Measurements from ENCODE around the gene HOXC10.
A peak's percentile ranks its signal among the peaks of the same experiment; 100 is the strongest.

The HOXC10 gene

DNA sequence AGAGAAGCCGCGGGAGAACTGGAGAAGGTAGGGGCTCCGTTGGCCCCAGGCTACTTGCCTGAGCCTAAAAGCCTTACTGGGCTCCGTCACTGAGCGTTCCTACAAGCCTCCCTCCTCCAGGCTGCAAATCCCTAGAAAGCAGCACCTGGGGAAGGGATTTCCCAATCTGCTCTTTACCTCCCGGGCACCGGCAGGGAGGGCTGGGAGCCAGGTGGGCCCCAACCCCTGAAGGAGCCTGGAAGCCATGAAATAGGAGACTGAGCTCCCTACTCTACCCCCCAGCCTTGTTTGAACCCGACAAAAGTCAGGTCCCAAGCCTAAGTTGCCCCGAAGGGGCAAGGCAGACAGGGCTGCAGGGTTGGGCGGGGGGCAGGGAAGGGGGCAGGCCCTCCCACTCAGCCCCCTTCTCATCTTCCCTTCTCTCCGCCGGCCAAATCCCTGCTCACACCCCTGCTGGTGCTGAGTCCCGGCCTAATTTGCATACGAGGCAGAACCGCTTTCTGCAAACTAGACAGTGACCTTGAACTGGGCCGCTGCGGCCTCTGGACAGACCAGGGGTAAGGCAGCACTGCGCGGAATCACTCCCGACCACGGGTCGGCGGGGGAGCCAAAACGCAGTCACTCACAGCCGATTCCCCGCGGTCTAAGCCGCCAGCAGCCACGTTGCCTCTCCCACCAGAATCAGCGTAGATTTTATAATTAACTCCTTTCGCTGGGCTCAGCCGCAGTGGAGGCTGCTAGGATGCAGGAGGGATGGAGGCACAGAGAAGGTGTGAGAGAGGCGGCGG, 34.0 kb upstream of the HOXC10 start:
- DNase-seq = no peak

DNA sequence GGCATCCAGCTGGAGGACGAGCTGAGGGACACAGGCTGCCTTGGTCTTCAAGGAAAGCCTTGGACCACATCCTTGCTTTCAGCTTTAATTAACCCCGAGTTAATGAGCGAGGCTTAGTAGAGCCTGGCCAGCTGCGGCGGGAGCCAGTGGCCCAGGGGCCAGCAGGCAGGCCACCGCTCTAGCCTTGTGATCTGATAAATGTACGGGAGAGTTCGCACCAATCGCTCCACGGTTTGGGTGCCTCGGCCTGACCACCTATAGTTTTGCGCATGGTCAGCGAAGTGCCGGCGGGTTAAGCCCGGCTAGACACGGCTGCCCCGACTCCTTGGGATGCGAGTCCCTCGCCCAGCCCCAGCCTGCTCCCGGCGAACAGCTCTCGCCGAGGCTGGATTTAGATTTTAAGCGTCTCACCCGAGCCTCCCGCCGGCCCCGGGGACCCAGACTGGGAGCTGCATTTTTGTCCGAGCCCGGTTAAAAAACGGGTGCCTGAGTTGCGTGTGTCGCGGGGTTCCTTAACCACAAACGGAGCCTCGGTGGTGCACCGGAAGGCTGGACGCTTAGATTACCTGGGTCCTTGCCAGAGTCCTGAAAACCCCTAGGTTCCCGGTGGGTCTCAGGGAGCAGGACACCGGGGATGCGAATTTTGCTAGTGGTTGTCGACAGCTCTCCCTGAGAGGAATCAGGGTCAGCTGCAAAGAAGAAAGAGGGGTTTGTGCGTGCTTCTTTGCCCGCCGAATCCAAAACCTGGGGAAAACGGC, 33.2 kb upstream of the HOXC10 start:
- no peak for DNase-seq

DNA sequence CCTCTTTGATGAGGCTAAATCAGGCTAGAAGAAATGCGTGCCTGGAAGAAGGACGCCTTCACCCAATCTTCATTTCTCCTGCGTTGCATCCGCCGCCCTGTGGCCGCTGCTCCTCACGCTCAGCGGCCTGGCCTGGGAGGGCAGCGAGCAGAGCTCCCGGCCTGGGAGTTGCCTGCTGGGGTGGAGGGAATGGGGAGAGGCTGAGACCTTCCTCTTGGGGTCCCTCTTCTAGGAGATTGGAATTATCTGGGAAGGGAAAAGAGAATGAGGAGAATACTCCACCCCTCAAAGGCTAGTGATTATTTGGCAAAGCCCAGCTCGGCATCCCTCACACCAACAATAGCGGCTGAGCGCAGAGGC, 32.6 kb upstream of the HOXC10 start:
- no peak for DNase-seq

DNA sequence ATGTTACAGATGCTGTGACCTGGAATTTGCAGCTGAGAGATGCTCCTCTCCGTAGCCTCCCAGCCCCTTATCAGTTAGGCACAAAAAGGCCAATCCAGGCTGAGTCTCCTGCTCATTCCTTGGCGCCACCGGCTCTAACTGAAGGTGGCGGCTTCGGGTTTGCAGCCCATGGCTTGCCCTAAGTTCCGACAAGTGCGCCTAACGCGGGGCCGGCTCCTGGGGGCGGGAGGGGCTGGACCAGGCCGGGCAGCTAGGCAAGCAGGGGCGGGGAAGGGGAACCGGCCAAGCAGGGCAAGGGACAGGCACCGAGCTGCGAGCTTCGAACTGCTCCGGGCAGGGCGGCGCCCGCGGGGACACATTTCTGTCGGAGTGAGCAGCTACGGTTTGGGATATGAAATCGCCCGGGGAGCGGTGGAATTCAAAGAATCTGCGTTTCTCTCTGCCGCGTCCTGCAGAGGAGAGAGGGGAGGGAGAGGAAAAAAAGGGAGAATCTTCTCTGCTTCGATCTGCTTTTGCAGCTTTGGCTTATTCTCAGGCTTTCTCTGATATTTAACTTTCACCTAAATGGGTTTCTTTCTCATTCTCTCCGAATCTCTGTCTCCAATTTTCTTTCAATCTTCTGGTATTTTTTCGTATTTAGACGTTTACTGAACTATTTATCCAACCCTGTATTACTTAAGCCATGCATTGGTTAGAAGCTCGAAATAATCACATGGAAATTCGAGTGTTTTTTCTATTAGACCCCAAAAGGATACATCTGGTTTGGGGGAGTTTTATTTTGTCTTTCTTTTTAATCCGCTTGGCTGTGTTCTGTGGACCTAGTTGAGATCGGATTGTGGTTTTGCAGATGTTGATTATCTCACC, 31.8 kb upstream of the HOXC10 start:
- DNase-seq = no peak

DNA sequence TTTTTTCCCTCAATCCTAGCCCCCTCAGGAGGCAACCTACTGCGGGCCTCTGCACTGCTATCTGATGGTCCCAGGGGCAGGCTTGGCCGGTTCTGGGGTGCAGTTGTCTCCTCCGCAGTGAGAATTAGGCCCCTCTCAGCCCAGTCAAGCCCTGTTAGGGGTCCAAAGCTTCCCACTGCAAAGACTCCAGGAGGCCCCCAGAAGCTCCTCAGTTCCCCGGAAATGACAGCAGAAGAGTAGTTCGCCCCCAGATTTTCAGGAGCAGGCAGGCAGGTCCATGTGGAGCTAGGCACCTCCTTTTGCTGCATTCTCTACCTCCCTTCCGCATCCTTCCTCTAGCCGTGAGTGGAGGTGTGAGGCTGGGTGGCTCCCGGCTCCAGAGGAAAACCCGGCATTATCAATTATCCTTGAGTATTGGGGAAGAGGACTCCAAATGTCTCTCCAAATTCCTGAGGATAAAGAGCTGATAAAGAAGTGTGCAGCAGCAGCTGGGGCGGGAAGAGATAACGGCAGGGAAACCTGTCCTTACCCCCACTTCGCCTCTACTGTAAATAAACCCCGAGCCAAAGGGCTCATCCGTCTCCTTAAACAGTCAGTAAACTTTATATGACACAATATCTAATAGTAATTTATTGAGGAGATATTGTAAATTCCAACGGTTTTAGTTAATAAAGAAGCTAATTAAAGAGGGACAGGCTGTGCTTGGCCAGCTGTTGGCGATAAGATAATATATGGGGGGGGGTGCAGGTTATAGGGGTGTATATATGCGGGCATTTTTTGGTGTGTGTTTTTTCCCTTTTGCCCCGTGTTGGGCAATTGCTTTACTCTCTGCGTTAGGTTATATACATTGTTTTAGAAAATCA, 30.9 kb upstream of the HOXC10 start:
- no peak for DNase-seq

DNA sequence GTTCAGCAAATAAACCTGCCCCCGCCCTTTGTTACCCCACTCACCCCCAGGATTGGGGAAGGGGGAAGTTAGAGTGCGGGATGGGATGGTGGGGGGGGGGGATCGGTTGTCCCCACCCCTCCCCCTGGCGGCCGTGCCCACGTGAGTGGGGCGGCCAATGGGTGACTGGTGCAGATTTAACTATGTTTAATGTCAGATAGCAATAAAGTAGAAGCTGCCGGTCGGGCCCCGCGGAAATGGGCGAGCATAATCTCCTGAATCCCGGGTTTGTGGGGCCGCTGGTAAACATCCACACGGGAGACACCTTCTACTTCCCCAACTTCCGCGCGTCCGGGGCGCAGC, 30.3 kb upstream of the HOXC10 start, which contains the start of gene HOXC12:
Gene HOXC12 (plus strand): TSS at position 210 of the 342 bp plus-strand sequence. CDS start 27 bp downstream, at position 237.
- no peak for DNase-seq

DNA sequence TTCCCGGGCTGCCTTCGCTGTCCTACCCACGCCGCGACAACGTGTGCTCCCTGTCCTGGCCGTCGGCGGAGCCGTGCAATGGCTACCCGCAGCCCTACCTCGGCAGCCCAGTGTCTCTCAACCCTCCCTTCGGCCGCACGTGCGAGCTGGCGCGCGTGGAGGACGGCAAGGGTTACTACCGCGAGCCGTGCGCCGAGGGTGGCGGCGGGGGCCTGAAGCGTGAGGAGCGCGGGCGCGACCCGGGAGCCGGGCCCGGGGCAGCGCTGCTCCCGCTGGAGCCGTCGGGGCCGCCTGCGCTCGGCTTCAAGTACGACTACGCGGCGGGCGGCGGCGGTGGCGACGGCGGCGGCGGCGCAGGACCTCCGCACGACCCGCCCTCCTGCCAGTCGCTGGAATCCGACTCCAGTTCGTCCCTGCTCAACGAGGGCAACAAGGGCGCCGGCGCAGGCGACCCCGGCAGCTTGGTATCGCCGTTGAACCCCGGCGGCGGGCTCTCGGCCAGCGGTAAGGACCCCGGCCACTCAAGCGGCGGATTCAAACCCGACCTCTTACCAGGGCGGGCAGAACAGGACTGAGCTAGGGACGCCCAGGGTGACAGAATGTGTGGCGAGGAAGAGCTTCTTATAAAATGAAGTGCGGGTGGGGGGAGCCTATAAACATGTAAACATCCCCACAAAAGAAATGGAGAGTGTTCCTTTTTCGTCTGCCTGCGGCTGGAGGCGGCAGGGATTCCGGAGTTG, 29.7 kb upstream of the HOXC10 start:
- no peak for DNase-seq

DNA sequence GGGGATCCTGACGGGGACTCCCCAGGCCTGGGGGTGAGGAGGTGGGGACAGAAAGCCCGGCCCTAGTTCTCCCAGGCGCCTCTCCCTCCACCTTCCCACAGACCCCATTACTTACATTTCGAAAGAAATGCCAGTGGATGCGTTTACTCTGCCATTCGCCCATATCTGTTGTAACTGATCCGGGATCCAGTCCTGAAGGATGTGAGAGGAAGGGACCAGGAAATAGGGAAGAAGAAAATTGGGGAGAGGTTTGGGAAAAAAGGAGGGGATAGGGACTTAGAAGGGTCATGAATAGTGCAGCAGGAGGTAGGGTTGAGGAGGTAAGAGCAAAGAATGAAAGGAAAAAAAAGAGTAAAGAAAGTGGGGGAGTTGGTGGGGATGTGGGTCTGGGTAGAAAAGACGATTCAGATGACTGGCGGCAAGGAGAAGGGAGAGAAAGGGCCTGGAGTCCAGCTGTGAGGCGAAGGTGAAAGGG, 29.1 kb upstream of the HOXC10 start:
- DNase-seq = no peak

DNA sequence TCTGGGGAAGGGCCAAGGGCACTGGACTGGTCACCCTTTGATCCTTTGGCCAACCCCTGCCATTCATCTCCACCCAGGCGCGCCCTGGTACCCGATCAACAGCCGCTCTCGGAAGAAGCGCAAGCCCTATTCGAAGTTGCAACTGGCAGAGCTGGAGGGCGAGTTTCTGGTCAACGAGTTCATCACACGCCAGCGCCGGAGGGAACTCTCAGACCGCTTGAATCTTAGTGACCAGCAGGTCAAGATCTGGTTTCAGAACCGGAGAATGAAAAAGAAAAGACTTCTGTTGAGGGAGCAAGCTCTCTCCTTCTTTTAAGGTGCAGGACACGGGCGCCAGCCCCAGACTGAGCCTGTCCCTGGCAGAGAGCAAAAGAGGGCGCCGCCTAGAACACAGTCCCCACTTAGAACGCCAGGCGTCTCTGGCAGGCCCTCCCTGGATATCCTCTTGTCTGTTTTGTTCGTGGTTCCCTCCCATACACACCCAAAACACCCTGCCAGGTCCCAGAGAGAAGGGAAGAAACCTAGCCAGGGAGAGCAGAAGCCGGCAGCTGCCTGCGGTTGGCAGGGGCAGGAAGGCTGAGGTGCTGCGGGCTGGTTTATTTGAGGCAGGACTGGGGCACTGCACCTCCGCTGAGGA, 28.6 kb upstream of the HOXC10 start:
- DNase-seq = peak in 1 of 2 experiments; percentile 7

DNA sequence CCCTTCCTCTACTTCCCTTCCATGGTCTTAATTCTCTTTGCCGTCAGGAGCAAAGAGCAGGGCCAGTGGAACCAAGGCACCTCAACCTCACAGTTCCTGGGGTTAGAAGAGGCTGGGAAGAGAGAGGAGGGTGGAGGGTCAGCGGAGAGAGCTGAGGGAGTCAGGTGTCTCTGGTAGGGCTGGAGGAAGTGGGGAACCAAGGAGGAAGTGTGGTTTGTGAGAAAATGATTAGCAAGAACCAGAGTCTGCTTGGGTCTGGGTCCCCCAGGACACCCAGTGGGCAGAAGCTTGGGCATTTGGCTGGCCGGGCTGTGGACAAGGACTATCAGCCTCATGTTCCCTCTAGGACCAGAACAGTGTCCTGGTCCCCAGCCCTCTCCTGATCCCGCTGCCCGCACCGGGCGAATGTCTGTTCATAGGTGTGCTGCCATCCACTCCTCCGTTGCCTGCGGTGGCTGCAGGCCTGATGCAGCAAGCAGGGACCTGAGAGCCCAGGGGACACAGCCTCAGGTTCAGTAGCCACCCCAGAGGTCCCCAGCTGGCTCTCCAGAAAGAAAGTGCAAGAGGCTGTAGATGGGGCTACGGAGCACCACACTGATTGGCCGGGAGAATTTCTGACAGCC, 27.9 kb upstream of the HOXC10 start:
- no peak for DNase-seq

DNA sequence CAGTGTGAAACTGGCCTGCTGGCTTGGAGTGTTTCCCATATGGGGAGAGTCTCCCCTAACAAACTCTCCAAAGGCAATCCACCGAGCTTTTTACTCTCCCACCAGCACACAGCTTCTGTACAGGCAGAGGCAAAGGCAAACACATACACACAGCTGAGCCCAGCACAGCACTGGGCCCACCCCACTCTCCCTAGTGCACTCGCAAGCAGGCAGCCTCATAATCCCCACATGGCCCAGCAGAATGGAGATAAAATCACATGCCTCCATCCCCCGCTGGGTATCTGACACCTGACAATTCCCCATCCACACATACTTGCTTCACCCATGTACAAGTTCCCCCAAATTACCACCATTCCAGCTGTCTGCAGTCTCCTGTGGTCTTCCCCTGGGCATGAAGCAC, 26.8 kb upstream of the HOXC10 start:
- DNase-seq = no peak

DNA sequence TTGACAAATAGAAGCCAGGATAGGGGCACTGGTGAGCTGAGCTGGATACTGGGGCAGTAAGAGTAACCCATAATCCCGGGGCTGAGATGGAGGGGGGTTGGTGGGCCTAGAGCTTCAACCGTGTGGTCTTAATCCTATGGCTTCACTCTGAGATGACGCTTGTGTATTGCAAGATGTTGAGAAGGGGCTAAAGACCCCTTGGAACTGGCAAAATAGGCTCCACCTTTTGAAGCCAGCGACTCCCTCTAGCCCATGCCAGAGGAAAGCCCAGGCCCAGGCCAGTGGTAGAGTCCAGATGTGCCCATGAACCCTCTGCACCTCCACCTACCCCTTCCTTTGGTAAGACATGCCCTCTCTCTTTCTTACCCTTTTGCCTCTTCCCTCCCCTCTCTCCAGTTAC, 25.6 kb upstream of the HOXC10 start:
- DNase-seq = no peak

DNA sequence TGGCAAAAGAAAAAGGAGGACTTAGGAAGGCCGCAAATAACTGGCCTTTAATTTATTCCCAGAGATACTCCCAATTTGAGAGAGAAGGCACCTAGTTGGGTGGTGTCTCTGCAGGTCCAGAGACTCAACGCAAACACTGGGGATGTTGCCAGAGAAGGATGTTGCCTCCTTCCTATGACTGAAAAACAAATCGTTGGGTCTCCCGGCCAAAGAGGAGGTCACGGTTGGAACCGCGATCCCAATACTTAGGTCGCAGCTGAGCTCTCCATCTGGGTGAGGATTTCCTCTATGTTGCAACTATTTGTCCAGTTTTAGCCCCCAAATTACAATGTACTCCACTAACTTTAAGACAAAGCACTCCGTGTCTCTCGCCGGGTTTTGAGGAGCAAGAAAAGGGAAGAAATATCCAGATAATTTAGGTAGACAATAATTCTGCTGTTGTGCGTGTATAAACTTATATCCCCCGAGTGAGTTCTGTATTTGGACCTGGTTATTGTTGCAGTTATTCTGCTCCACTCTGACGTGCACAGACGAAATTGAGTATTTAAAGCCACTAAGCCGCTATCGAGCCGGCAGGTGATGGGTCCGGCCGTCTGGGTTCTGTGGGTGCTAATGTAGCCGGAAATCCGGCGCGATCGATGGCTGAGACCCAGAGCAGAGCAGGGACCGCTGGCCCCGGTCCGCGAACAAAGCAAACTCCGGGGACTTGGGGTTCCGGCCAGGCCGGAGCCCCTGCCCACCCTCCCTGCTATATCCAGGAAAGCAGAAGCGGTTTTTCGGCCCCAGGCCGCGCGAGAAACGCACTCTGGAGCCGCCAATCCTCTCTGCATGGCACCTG, 24.5 kb upstream of the HOXC10 start:
- no peak for DNase-seq

DNA sequence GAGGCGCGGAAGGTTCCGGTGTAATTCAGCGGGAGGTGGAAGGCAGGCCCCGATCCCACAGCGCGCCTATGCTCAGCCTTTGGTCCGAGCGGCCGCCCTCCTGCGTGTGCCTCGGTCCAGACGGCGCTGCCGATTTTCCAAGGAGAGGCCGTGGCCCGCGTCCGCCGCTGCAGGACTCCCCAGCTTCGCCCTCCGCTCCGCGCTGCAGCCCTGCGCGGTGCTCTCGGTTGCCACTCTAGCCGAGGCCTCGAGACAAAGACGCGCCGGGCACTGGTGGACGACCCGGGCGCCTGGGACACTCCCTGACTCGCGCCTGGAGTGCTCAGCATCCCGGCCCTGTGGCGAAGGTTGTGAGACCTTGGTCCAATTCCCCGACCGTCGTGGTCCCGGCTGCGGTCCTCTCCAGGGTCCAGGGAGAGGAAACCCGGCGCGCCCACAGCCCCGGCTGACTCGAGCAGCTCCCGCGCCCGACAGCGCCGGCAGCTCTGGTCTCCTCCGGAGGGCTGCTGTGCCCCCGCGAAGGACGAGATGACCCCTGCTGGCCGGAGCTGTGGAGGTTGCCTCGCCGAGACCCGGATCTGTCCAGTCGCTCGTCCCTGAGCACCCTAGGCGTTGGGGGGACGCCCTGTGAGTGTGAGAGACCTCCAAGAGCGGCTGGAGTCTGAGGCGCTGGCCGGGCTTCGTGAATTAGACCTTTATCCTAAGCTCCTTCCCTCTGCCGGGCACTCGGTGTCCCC, 23.8 kb upstream of the HOXC10 start:
- no peak for DNase-seq

DNA sequence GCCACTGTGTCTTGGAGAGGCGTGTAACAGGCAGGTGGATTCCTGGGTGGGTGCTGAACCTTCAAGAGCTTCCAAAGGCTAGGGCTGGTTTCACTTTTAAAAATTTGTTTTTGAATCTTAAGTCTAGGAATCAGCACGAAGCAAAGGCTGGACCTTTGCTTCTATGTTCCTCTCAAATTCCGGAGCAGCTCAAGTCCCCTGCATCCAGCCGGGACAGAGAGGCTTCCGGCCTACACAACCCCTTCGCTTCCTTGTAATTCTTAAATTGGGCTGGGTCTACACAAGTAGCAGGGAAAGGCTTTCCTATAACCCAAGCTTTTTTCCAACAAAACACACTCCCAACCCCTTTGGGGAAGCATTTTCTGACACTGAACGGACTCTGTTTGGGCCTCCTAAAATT, 21.9 kb upstream of the HOXC10 start:
- DNase-seq = no peak

DNA sequence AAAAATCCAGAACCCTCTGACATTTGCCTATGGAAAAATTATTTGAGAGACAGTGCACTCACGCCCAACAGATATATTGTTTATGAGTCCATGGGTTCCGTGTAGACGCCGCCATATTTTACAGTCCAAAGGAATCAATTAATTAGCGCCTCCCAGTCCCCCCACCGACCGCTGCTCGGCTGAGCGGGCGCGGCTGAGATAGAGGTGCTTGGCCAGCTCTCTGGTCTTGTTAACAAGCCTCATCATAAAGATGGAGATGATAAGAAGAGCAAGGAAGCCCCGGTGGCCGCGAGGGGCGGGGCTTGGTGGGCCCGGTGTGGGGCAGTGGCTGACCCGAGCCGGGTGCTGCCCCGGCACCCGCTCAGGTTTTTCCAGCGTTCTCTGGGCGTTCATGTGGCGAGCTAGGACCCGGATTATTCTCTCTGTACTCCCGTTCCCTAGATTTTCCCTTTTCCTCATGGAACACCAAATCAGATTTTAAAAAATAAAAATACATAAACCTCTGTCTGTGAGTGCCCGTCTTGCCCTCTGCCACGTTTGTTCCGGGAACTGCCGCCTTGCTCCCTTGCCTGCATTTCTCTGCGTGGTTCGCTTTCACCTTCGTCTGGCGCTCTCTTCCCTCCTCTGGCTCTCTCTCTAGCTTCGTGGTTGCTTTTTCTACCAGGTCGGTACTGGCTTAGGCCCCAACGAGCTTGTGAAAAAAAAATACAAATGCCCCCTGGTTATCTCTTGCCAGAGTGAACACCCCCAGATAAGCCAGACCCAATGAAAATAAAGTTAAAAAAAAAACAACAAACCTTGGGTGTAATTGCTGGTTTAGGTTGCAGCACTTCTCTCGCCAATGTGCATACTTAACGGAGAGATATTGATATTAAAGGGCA, 21.3 kb upstream of the HOXC10 start:
- DNase-seq = no peak

DNA sequence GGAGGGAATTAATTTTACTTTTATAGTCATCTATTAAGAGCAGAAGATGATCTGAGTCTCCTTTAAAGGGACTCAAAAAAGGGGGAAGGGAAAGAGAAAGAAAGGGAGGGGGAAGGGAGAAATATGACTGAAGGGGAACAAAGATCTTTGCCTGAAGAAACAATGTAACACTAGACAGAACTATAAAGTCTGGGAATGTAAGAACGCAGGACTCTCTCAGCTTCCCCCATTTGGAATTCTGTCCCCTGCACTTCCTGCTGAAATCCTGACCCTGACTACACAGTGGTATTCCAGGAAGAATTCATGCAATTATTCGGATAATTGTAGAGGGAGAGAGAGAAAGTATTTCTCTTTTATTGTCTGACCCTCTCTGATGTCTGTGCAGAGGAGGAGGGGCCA, 20.6 kb upstream of the HOXC10 start:
- no peak for DNase-seq

Measured in Kasumi-1 (cell line).